ENCODE data around the gene LTBP1.

GRCh38 chr2:32952761-32953476 lies 6.2 kb downstream of the LTBP1 start:
- TF ChIP-seq POLR2A (IDR thresholded peaks at IDR 0.05), result no peak
- no peak for TF ChIP-seq CTCF (IDR thresholded peaks at IDR 0.05)
